ENCODE measurements around the gene GNAO1.

GNAO1 gene

DNA sequence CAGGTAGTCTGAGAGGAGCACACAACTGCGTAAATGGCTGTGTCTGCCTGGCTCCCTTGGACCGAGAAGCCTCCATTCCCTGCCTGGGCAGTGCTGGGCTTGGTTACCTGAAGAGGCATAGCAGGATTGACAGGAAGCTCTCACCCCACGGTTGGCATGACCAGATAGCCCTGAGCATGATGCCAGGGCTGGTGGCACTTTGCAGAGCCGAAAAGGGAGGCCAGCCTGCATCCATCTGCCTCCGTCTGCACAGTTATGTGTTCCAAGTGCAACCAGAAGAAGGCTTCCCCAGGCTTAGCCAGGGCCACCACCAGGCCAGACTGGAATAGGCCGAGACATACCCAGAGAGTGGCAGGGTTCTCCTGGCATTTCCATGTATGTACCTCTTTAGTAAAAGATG, 36.6 kb downstream of the GNAO1 start:
- Histone ChIP-seq H3K27me3 (ENCODE audit: insufficient read depth, poor library complexity, severe bottlenecking) (peaks cover 4% of the 10 kb centered on the region), H3K27ac (replicated peaks) (no peak overlapping the region), H3K4me3 (replicated peaks; ENCODE audit: insufficient read depth, low read length) (no peak overlapping the region)
- TF ChIP-seq GABPA (IDR thresholded peaks at IDR 0.05; ENCODE audit: low read depth) (no peak), POLR2AphosphoS5 (IDR thresholded peaks at IDR 0.05; ENCODE audit: low read depth) (no peak), SPI1 (IDR thresholded peaks at IDR 0.05; ENCODE audit: borderline replicate concordance, low read depth) (no peak)
- TF ChIP-seq, protein P1, sequence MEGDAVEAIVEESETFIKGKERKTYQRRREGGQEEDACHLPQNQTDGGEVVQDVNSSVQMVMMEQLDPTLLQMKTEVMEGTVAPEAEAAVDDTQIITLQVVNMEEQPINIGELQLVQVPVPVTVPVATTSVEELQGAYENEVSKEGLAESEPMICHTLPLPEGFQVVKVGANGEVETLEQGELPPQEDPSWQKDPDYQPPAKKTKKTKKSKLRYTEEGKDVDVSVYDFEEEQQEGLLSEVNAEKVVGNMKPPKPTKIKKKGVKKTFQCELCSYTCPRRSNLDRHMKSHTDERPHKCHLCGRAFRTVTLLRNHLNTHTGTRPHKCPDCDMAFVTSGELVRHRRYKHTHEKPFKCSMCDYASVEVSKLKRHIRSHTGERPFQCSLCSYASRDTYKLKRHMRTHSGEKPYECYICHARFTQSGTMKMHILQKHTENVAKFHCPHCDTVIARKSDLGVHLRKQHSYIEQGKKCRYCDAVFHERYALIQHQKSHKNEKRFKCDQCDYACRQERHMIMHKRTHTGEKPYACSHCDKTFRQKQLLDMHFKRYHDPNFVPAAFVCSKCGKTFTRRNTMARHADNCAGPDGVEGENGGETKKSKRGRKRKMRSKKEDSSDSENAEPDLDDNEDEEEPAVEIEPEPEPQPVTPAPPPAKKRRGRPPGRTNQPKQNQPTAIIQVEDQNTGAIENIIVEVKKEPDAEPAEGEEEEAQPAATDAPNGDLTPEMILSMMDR (IDR thresholded peaks at IDR 0.05; ENCODE audit: insufficient read depth, low read length), result no peak
- TF ChIP-seq, protein P2, sequence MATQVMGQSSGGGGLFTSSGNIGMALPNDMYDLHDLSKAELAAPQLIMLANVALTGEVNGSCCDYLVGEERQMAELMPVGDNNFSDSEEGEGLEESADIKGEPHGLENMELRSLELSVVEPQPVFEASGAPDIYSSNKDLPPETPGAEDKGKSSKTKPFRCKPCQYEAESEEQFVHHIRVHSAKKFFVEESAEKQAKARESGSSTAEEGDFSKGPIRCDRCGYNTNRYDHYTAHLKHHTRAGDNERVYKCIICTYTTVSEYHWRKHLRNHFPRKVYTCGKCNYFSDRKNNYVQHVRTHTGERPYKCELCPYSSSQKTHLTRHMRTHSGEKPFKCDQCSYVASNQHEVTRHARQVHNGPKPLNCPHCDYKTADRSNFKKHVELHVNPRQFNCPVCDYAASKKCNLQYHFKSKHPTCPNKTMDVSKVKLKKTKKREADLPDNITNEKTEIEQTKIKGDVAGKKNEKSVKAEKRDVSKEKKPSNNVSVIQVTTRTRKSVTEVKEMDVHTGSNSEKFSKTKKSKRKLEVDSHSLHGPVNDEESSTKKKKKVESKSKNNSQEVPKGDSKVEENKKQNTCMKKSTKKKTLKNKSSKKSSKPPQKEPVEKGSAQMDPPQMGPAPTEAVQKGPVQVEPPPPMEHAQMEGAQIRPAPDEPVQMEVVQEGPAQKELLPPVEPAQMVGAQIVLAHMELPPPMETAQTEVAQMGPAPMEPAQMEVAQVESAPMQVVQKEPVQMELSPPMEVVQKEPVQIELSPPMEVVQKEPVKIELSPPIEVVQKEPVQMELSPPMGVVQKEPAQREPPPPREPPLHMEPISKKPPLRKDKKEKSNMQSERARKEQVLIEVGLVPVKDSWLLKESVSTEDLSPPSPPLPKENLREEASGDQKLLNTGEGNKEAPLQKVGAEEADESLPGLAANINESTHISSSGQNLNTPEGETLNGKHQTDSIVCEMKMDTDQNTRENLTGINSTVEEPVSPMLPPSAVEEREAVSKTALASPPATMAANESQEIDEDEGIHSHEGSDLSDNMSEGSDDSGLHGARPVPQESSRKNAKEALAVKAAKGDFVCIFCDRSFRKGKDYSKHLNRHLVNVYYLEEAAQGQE (IDR thresholded peaks at IDR 0.05; ENCODE audit: insufficient replicate concordance, low read depth), result no peak
- no peak for DNase-seq (ENCODE audit: low read depth in 1 of 2, low spot score in 1 of 2)

DNA sequence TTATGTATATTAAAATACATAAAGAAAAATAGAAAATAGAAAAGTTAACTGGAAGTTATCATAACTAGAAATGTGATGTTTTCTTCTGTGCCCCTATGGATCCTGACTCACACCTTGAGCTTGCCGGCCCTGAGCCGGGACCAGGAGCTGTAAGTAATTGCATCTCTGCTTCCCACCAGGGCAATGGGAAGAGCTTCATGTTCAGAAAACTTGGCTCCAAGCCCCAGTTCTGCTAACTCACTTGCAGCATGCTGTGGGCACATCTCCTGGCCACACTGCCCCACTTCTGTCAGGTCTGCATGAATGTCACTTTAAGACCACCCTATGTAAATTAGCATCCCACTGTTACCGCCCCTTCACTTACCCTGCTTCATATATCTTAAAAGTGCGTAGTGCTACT, 37.2 kb downstream of the GNAO1 start:
- H3K4me3 ChIP-seq (replicated peaks; ENCODE audit: insufficient read depth, low read length), result no peak overlapping the region
- DNase-seq (ENCODE audit: low read depth in 1 of 2, low spot score in 1 of 2), result no peak
- TF ChIP-seq, protein P2 (IDR thresholded peaks at IDR 0.05; ENCODE audit: insufficient replicate concordance, low read depth), result no peak
- TF ChIP-seq, protein P1 (IDR thresholded peaks at IDR 0.05; ENCODE audit: insufficient read depth, low read length), result no peak
- TF ChIP-seq GABPA (IDR thresholded peaks at IDR 0.05; ENCODE audit: low read depth) (no peak), POLR2AphosphoS5 (IDR thresholded peaks at IDR 0.05; ENCODE audit: low read depth) (no peak), SPI1 (IDR thresholded peaks at IDR 0.05; ENCODE audit: borderline replicate concordance, low read depth) (no peak)
- H3K27me3 ChIP-seq (ENCODE audit: insufficient read depth, poor library complexity, severe bottlenecking), result peaks cover 4% of the 10 kb centered on the region
- H3K27ac ChIP-seq (replicated peaks), result no peak overlapping the region

DNA sequence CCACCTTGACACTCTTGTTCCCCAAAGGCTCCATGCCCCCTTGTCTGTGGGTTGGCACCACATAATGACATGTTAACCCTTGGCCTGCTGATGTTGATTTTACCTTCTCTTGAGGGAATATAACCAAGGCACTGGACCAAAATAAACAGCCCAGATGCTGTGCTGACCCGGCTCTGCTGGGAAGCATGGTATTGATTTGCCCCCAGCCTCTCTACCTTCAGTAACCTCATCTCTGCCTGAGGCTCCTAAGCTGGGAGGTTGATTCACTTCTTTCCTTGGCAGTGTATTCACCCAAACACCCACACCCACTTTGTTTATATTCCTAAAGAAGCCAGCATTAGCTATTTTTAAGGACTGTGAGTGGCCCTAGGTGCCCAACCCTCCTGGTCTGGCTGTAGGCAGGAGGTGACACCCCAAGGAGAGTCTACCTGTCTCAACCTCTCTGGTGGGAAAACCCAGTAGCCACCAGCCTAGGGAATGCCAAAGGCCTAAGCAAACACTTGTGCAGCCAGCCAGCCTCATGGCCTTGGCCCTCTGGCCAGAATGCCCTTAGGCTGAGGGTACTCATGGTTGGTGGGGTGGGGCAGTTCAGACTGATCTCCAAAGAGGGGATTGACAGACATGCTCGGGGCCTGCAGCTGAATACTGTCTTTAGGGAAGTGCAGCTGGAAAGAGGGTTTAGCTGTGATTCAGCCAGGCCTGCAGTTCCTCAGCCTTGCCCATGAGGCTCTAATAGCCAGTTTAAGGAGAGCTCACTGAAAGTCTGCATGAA, 42.7 kb downstream of the GNAO1 start:
- TF ChIP-seq SPI1 (IDR thresholded peaks at IDR 0.05; ENCODE audit: borderline replicate concordance, low read depth) (peak; percentile 31; the same call in 1 of the 2 replicates), POLR2AphosphoS5 (IDR thresholded peaks at IDR 0.05; ENCODE audit: low read depth) (no peak)
- TF ChIP-seq, protein P2 (IDR thresholded peaks at IDR 0.05; ENCODE audit: insufficient replicate concordance, low read depth), result no peak
- H3K27ac ChIP-seq (replicated peaks), result no peak overlapping the region
- no peak for DNase-seq (ENCODE audit: low read depth in 1 of 2, low spot score in 1 of 2)
- no peak overlapping the region for H3K4me3 ChIP-seq (replicated peaks; ENCODE audit: insufficient read depth, low read length)
- H3K27me3 ChIP-seq (ENCODE audit: insufficient read depth, poor library complexity, severe bottlenecking), result peaks cover 6% of the 10 kb centered on the region
